Panc1 (cell line): Measurements from ENCODE around the gene TAF4B.

Experiments
- CTCF ChIP-seq: fragments of 450-650 bp; IDR thresholded peaks from 2 replicates; pipeline ENCODE4 v1.5.1; 2017; ENCODE audit warnings: mild to moderate bottlenecking
- POLR2AphosphoS5 ChIP-seq: IDR thresholded peaks from 2 replicates; pipeline ENCODE4 v1.6.1; 2012; ENCODE audit warnings: mild to moderate bottlenecking, low read depth, low read length, moderate library complexity
- SIN3A ChIP-seq: IDR thresholded peaks from 2 replicates; pipeline ENCODE4 v1.6.1; 2012; ENCODE audit warnings: low read depth, mild to moderate bottlenecking, low read length, moderate library complexity, borderline replicate concordance; ENCODE audit not compliant: insufficient read depth
- TCF7L2 ChIP-seq: IDR thresholded peaks from 2 replicates; pipeline ENCODE4 v1.6.1; 2011; ENCODE audit warnings: mild to moderate bottlenecking, low read depth, low read length, inconsistent platforms
- TF ChIP-seq, protein P1 (sequence below), 2 experiments: IDR thresholded peaks; 2 replicates each; pipeline ENCODE4 v1.6.1; 2011 to 2012; ENCODE audit warnings: low read depth in 2 of 2, control low read depth in 1 of 2, low read length in 1 of 2, mild to moderate bottlenecking in 1 of 2, moderate library complexity in 1 of 2; ENCODE audit not compliant: insufficient read depth in 1 of 2

GRCh38 chr18:26208977-26209376 is 17.3 kb upstream of the TAF4B start:
- TF ChIP-seq CTCF (no peak), SIN3A (no peak), POLR2AphosphoS5 (no peak), TCF7L2 (no peak)
- TF ChIP-seq, protein P1, sequence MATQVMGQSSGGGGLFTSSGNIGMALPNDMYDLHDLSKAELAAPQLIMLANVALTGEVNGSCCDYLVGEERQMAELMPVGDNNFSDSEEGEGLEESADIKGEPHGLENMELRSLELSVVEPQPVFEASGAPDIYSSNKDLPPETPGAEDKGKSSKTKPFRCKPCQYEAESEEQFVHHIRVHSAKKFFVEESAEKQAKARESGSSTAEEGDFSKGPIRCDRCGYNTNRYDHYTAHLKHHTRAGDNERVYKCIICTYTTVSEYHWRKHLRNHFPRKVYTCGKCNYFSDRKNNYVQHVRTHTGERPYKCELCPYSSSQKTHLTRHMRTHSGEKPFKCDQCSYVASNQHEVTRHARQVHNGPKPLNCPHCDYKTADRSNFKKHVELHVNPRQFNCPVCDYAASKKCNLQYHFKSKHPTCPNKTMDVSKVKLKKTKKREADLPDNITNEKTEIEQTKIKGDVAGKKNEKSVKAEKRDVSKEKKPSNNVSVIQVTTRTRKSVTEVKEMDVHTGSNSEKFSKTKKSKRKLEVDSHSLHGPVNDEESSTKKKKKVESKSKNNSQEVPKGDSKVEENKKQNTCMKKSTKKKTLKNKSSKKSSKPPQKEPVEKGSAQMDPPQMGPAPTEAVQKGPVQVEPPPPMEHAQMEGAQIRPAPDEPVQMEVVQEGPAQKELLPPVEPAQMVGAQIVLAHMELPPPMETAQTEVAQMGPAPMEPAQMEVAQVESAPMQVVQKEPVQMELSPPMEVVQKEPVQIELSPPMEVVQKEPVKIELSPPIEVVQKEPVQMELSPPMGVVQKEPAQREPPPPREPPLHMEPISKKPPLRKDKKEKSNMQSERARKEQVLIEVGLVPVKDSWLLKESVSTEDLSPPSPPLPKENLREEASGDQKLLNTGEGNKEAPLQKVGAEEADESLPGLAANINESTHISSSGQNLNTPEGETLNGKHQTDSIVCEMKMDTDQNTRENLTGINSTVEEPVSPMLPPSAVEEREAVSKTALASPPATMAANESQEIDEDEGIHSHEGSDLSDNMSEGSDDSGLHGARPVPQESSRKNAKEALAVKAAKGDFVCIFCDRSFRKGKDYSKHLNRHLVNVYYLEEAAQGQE (IDR thresholded peaks at IDR 0.05; ENCODE audit: insufficient read depth in 1 of 2, low read depth in 2 of 2, low read length in 1 of 2) = no peak
